ENCODE data around the gene NEGR1.

- TF ChIP-seq POLR2AphosphoS5 (IDR thresholded peaks at IDR 0.05) (no peak), CTCF (IDR thresholded peaks at IDR 0.05; ENCODE audit: poor library complexity, severe bottlenecking) (no peak), TAF1 (IDR thresholded peaks at IDR 0.05; ENCODE audit: low read depth) (no peak), MXI1 (conservative IDR thresholded peaks at IDR 0.05; ENCODE audit: poor library complexity, severe bottlenecking) (no peak)
These were observed 789.9 kb downstream of the NEGR1 start for GRCh38 chr1:71492298-71493041.
